Measurements from ENCODE around the gene FNIP1. TPM values are rescaled to one million over a fixed set of nuclear protein-coding genes. Genes with fewer than 3 reads are reported as not detected.

The FNIP1 gene
- total and polyA plus RNA-seq, 8 donors: 3.2 to 86.1 (median 16.7) TPM

- no peak for DNase-seq
Measured at GRCh38 chr5:131756942-131757341, 39.9 kb downstream of the FNIP1 start.

GRCh38 chr5:131754363-131754762 is 42.5 kb downstream of the FNIP1 start:
- Histone ChIP-seq H3K27ac (no peak overlapping the region), H3K4me1 (peaks cover 8 to 54% (median 29%) of the 10 kb centered on the region in 4 donors), H3K9me3 (no peaks in the 10 kb centered on the region), H3K4me3 (no peak overlapping the region), H3K27me3 (no peaks in the 10 kb centered on the region), H3K36me3 (no peaks in the 10 kb centered on the region)
- no peak for TF ChIP-seq EP300 (IDR thresholded peaks at IDR 0.05)
- no peak for TF ChIP-seq POLR2AphosphoS5 (IDR thresholded peaks at IDR 0.05)
- no peak for TF ChIP-seq POLR2A (IDR thresholded peaks at IDR 0.05)
- TF ChIP-seq CTCF (IDR thresholded peaks at IDR 0.05): no peak
- intact Hi-C loops (cut with DNase I; ENCODE audit: low total_unique reads): no loop called here
- 84 to 94% (median 87%) methylated on average over 1 of the region's 1 CpG for WGBS, 5 donors
- no peak for DNase-seq

More at GRCh38 chr5:131756942-131757341, 39.9 kb downstream of the FNIP1 start:
- no peak overlapping the region for H3K4me3 ChIP-seq
- TF ChIP-seq CTCF (IDR thresholded peaks at IDR 0.05) (no peak), POLR2AphosphoS5 (IDR thresholded peaks at IDR 0.05) (no peak), POLR2A (IDR thresholded peaks at IDR 0.05) (no peak), EP300 (IDR thresholded peaks at IDR 0.05) (no peak)
- 5 to 19% (median 18%) methylated on average over 1 of the region's 1 CpG for WGBS, 5 donors
- H3K27ac ChIP-seq: no peak overlapping the region
- H3K36me3 ChIP-seq: no peaks in the 10 kb centered on the region
- intact Hi-C loops (cut with DNase I; ENCODE audit: low total_unique reads): no loop called here
- peaks cover 8 to 67% (median 34%) of the 10 kb centered on the region in 4 donors for H3K4me1 ChIP-seq
- H3K9me3 ChIP-seq: no peaks in the 10 kb centered on the region
- H3K27me3 ChIP-seq: no peaks in the 10 kb centered on the region

- no peaks in the 10 kb centered on the region for H3K27me3 ChIP-seq
- 84 to 98% (median 90%) methylated on average over 2 of the region's 2 CpGs for WGBS, 5 donors
- H3K27ac ChIP-seq: no peak overlapping the region
- no peak for TF ChIP-seq EP300 (IDR thresholded peaks at IDR 0.05)
- TF ChIP-seq POLR2AphosphoS5 (IDR thresholded peaks at IDR 0.05): no peak
- TF ChIP-seq CTCF (IDR thresholded peaks at IDR 0.05): no peak
- no peak for TF ChIP-seq POLR2A (IDR thresholded peaks at IDR 0.05)
- no peaks in the 10 kb centered on the region for H3K9me3 ChIP-seq
- intact Hi-C loops (cut with DNase I; ENCODE audit: low total_unique reads): no loop called here
- peaks cover 0 to 43% (median 14%) of the 10 kb centered on the region in 4 donors for H3K4me1 ChIP-seq
- peaks cover 0 to under 1% (median 0%) of the 10 kb centered on the region in 4 donors for H3K36me3 ChIP-seq
- H3K4me3 ChIP-seq: no peak overlapping the region
- DNase-seq: no peak
Measured at GRCh38 chr5:131751506-131751905, 45.3 kb downstream of the FNIP1 start.

GRCh38 chr5:131749723-131750470 is 46.9 kb downstream of the FNIP1 start:
- DNase-seq: no peak
- Histone ChIP-seq H3K4me3 (no peak overlapping the region), H3K4me1 (peaks cover 0 to 37% (median 7%) of the 10 kb centered on the region in 4 donors), H3K9me3 (no peaks in the 10 kb centered on the region), H3K36me3 (peaks cover 0 to 5% (median 0%) of the 10 kb centered on the region in 4 donors), H3K27ac (no peak overlapping the region), H3K27me3 (no peaks in the 10 kb centered on the region)
- intact Hi-C loops (cut with DNase I; ENCODE audit: low total_unique reads): no loop called here
- WGBS, 5 donors: 96 to 98% (median 97%) methylated on average over 7 of the region's 7 CpGs
- TF ChIP-seq POLR2A (IDR thresholded peaks at IDR 0.05) (no peak), CTCF (IDR thresholded peaks at IDR 0.05) (no peak), EP300 (IDR thresholded peaks at IDR 0.05) (no peak), POLR2AphosphoS5 (IDR thresholded peaks at IDR 0.05) (no peak)

Measured in stomach (tissue), 9 donors.